ENCODE results near the gene NDUFS1.

GRCh38 chr2:206150168-206150567, 9.1 kb downstream of the NDUFS1 start:
- no peak for TF ChIP-seq EZH2phosphoT487 (IDR thresholded peaks at IDR 0.05; ENCODE audit: low read depth)
- TF ChIP-seq CTCF (IDR thresholded peaks at IDR 0.05; ENCODE audit: low read depth, low read length): no peak
